Measurements from ENCODE around the gene TSSC4.

Gene TSSC4

DNA sequence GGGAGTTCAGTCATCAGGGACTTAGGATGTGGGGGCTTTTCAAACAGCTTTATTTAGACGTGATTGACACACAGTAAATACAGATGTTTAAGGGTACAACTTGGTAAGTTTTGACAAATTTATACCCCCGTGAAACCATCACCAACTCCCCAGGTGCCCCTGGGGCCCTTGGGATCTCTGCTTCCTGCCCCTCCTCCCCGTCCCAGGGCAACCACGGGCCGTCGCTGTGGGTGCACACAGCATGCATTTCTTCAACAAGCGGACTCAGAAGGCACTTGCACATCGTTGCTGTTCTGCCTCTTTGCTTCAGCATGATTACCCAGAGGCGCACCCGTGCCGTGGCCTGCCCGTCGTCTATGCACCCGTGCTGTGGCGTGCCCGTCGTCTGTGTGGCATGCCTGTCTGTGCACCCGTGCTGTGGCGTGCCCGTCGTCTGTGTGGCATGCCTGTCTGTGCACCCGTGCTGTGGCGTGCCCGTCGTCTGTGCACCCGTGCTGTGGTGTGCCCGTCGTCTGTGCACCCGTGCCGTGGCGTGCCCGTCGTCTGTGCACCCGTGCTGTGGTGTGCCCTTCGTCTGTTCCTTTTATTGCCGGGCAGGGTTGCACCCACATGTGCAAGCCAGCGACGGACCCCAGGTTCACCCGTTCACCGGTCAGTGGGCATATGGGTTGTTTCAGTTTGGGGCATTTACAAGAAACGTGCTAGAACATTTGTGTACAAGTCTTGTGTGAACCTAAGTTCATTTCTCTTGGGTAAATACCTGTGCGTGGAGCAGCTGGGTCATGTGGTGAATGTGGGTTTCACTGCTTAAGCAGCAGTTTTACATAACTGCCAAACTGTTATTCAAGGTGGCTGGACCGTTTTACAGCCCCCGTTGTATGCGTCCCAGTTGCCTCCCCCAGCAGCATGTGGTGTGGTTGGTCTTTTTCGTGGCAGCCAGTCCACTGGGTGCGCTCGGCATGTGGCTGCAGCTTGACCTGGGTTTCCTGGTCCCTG lies 15.1 kb upstream of the TSSC4 start:
- in situ Hi-C loops (cut with MboI; ENCODE audit: low sequenced_read_pairs) = no loop called here

DNA sequence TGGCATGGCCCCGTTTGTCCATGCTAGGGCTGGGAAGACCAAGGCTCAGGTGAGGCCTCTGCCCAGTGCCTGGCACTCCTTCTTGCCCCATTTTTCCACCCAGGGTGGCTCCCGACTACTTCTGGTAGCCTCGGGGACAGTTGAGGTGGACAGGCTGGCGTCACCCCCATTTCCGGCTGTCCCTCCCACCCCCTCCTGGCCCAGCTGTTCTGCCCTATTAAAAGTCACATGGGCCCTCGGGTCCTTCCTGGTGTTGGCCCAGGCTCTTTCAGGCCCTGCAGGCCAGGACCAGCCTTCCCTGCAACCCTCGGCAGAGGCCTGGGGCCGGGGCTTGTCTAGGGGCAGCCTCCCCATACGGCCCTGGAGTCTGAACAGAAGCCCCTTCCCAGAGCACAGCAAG lies 14.0 kb upstream of the TSSC4 start:
- in situ Hi-C loops (cut with MboI; ENCODE audit: low sequenced_read_pairs) = no loop called here

DNA sequence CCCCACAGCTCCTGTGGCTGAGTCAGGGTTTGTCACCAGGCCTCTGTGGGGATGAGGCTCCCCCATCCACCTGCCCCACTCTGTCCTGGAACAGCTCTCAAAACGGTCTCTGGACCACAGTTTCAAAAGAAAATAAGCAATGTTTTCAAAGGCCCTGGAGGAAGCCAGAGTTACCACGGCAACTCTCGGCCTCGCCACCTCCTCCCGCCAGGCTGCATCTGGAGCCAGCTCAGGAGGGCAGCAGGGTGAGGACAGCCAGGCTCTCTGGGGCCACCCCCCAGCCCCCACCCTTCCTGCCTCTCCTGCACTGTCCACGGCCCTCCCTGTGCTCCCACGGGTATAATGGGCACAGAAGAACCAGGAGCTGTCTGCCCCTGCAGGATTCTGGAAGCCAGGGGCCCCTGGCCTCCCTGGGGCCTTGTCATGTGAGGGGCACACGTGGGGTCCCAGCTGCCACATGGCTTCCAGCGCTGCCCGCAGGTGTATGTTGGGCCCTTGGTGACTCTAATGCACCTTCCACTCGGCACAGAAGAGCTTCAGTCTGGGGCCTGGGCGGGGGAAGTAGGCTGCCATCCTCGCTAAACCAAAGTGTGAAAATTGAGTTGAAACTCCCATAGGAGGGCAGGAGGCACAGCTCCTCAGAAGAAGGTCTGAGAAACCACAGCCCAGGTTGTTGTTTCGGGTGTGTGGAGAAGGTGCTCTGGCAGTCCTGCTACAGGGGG lies 13.1 kb upstream of the TSSC4 start:
- in situ Hi-C loops (cut with MboI; ENCODE audit: low sequenced_read_pairs) = no loop called here

DNA sequence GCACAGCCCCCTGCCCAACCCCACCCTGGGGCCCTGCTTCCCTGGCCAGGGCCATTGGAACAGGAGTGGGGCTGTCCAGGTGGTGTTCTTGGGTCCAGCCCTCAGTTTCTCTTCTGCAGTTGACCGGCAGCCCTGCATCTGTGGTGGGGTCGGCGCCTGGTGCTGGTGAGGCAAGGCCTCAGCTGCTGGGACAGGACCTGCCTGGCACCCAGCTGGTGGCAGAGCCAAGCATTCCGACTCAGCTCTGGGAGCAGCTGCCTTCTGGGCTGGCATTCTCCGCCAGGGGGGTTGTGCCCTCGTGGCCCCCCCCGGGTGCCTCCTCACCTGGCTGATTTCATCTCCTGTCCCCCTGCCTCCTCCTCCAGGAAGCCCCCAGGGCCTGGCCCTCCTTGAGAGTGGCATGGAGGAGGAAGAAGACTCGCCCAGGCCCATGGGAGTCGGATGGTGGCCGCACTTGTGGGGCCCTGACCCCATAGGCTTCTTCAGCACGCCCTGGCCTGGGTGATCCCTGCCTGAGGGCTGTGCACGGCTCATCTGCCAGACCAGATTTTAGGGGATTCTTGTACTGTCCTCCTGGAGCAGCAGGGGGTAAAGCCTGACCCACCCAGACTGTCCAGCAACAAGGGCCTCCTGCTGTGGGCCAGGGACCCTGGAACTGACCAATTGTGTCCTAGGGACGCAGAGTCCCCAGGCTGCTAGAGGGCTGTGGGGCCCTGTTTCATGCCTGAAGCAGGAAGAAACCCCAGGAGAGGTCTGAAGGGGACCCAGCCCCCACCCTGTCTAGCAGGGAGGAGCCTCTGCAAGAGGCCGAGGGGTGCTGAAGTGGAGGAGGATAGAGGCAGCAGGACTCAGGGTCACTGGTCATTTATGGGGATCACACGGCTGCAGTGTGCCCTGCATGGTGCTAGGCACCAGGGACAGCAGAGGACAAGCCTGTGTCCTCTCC lies 11.8 kb upstream of the TSSC4 start:
- in situ Hi-C loops (cut with MboI; ENCODE audit: low sequenced_read_pairs) = no loop called here

DNA sequence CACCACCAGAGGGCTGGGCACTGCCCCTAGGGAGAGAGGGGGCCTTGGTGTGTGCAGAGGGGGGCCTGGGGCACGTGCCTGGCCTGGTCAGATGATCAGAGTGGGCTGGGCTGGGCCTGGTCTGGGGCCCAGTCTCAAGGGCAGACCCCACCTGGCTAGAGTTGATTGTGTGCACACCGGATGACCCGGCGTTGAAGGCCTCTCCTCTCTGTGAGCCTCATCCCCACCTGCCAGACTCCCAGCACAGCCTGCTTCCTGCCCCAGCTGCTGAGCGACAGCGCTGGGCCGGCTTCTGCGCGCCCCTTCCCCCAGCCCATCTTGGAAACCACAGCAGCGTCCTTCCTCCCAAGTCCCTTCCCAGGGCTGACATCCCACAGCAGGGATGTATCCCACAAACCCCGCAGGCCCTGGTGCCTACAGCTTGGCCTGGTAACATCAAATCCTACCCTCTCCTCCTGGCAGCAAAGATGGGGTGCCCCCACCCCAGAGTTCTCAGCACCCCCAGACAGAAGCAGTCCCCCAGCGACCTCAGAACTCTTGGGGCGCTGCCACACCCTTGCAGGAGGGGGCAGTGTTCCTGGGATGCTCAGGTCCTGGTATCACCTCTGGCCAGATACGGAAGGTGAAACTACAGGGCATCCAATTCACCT lies 11.0 kb upstream of the TSSC4 start:
- in situ Hi-C loops (cut with MboI; ENCODE audit: low sequenced_read_pairs) = no loop called here

DNA sequence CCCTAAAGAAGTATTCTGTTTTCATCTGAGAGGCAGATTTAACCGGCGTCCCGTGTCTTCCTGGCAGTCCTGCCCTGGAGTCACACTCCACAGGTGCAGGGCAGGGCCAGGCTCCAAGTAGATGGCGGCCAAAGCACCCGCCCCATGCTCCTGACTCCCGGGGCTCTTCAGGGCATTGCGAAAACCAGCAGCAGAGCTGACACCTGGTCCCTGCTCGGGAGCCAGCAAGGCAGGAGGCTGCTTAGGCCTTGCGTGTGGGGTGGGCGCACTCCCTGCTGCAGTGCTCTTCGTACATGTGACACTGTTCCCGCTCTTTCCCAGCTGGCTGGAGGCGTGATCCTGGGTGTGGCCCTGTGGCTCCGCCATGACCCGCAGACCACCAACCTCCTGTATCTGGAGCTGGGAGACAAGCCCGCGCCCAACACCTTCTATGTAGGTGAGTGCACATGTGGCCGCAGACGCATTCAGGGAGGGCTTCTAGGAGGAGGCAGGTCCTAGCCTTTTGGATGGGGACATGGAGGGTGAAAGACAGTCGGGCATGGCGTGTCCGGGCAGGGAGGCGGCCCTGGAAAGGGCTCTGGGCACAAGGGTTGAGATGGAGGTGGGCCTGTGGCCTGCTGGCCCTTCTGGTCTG lies 10.3 kb upstream of the TSSC4 start:
- in situ Hi-C loops (cut with MboI; ENCODE audit: low sequenced_read_pairs) = no loop called here

DNA sequence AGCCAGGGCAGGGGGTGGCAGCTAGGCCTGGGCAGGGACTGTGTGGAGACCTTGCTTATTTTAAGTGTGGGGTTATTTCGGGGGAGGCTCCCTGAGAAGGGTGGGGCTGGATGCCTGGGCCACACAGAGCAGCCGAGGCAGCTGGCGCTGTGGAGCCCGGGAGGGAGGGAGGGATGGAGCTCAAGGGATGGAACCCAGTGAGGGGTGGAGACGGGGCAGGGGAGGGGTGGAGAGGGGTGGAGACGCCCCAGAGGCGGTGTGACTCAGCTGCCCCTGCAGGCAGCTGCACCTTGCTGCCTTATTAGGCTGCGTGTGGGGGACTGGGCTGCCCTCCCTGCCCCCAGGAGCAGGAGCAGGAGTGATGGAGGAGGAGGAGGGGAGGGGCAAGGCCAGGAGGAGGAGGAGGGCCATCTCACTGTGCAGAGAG lies 9.8 kb upstream of the TSSC4 start:
- in situ Hi-C loops (cut with MboI; ENCODE audit: low sequenced_read_pairs) = no loop called here

DNA sequence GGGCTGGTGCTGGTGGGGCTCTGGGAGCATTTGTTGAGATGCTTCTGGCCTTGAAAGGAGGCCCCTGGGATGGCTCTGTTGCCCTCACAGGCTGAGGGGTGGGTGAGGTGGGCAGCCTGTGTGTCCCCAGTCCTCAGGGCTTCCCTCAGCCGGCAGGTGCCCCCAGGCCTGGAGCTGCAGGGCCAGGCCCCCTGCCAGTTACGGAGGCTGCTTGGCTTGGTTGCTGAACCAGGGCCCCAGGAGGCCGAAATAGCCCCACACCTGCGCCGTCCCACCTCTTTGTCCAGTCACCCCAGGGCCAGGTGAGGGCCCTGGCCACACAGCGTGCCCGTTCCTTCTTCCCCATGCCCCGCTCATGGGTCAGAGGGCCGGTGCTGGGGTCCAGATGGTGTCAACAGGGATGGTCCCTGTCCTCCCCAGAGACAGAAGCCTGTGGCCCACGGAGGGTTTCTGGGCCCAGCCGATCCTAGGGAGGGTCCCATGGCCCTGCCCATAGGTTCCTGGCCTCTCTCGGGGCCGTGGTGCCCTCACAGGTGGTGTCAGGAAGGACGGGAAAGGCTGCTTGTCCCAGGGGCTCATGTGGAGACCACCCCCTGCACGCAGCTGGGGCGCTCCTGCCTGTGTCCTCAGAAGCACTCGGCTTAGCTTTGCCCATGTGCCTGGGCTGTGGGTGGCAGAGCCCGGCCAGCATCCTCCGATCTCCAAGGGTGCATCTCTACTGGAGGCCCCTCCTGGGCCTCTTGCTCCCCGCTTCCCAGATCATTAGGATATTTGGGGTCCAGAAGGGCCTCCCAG lies 9.2 kb upstream of the TSSC4 start:
- in situ Hi-C loops (cut with MboI; ENCODE audit: low sequenced_read_pairs) = no loop called here

DNA sequence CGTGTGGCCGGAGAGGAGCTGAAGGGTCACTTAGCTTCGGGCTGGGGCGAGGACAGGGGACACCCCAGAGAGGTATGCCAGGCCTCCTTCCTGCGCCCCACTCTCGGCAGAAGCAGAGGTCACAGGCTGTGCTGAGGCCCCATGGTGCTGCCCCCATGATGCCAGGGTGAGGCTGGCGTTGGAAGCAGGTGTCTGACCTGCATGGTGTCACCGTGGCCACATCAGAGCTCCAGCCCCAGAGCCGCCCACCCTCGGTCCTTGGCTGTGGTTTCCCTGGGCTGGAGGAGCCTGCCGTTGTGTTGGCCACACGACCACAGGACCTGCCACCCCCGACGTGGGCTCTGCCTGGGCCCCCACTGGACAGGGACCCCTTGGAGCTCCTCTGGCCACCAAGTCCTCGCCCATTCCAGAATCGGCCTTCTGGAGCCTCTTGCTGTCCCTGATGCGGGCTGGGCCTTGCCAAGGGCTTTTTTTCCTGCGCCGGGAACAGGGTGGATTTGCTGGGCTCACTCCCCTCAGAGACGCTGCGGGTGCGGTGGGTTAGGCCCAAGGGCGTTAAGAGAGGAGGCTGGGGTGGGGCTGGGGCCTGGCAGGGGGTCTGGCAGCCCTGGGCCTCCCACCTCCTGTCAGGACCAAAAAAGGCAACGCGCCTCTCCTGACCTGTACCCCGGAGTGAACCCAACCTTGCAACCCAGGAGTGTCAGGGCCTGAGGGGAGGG lies 8.2 kb upstream of the TSSC4 start:
- in situ Hi-C loops (cut with MboI; ENCODE audit: low sequenced_read_pairs) = no loop called here

DNA sequence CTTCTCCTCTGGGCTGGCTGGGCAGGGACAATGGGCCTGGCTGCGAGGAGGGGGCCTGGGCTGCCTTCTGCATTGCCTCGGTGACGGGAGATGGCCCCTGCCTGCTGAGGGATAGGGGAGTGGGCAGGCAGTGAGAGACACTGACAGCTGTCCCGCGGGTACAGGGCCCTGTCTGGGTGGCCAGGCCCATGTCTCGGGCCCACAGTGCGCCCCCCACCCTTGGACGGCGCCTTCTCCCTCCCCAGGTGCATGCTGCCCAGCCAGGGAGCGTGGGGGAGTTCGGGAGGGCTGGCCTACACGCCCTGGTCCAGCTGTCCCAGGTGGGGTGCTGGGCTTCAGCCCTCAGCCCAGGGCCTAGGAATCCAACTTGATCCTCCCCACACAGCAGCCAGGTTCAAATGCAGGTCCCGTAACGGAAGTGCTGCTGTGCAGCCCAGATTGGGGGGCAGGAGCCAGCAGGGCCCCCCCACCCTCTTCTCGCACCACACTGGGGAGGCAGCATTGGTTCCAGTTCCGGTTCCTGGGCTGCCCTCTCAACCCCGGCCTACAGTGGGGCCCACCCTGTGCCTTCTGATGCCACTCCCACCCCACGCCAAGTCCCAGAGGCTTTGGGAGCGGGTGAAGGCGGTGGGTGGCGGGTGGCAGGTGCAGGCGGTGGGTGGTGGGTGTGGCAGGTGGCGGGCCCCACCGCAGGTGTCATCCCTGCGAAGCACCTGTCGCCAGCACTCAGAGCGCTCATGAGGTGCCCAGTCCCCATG lies 7.3 kb upstream of the TSSC4 start:
- in situ Hi-C loops (cut with MboI; ENCODE audit: low sequenced_read_pairs) = no loop called here

DNA sequence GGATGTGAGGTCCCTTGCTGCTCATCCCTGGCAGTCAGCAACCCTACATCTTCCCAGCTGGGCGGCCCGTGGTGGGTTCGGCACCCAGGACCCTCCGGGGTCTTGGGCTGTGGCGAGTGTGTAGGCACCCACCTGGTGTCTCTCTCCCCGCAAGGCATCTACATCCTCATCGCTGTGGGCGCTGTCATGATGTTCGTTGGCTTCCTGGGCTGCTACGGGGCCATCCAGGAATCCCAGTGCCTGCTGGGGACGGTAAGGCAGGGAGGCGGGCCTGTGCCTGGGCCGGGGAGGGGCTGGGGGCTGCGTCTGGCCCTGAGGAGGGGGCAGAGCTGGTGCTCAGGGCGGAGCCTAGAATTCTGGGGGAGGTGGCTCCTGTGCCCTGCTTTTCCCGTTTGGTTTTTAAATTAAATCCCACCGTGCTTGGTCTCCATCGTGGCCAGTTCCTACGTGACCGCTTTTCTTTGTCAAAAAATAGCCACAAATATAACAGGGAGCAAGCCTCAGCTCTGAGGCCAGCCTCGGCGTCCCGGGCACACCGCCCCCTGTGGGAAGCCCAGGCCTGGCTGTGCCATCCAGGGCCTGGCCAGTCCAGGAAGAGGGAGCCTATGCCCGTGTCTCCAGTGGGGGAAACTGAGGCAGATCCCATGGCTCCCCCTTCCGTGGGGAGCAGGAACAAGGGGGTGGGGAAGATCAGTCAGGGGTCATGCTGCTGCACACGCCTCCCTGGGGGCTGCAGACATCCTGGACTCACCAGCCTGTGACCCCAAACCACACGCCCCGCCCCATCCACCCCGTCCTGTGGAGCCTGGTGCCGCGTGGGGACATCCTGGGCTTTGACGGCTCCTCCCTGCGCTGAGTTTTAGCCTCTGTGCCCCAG lies 6.4 kb upstream of the TSSC4 start:
- in situ Hi-C loops (cut with MboI; ENCODE audit: low sequenced_read_pairs) = no loop called here

DNA sequence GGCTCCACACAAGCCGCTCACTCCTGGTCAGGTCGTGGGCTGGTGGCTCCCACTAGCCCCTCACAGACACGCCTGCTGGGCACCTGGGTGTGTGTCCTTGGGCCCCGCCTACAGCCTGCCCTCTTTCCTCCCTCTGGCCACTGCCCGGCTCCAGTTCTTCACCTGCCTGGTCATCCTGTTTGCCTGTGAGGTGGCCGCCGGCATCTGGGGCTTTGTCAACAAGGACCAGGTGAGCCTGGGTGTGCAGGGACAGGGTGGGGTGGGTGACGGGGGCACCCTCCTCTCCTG lies 5.8 kb upstream of the TSSC4 start:
- in situ Hi-C loops (cut with MboI; ENCODE audit: low sequenced_read_pairs) = no loop called here

DNA sequence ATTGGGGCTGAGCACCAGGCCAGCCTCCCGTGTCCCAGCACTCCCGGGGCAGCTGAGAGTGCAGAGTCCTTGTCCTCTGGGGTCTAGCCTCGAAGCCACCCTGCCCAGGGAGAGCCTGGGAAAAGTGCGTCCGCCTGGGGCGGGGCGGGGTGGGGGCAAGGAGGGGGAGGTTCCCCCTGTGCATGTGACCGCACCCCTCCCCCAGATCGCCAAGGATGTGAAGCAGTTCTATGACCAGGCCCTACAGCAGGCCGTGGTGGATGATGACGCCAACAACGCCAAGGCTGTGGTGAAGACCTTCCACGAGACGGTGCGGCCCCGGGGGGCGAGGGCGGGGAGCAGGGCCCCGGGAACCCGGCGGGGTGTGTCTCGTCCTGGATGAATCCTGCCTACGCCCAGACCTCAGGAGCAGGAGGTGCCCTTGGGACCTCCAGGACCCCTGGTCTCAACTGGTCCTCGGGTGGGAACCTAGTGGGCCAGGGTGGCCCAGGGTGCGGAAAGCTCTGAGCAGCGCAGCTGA lies 5.3 kb upstream of the TSSC4 start:
- in situ Hi-C loops (cut with MboI; ENCODE audit: low sequenced_read_pairs) = no loop called here

DNA sequence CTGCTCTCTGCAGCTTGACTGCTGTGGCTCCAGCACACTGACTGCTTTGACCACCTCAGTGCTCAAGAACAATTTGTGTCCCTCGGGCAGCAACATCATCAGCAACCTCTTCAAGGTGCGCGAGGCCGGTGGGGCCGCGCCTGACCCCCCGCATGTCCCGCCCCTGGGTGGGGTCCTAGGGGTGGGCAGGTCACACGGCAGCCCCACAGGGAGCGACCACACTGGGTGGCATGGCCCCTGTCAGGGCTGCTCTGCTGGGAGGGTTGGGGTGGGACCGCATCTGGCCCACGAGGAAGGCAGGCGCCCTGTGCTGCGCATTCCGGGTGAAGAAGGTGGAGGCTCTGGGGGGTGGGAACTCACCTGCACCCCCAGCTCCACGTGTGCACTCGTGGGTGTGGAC lies 4.7 kb upstream of the TSSC4 start:
- in situ Hi-C loops (cut with MboI; ENCODE audit: low sequenced_read_pairs) = no loop called here

DNA sequence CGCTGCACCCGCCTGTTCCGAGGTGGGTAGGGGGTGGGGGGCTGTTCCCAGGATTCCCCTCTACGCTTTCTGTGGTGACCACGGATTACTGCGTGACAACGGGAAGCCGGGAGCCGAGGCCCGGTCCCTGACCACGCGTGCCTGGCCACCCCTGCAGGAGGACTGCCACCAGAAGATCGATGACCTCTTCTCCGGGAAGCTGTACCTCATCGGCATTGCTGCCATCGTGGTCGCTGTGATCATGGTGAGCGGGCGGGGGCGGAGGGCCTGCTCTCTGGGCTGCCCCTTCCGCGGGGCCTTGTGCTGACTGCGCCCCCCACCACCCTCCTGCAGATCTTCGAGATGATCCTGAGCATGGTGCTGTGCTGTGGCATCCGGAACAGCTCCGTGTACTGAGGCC lies 4.1 kb upstream of the TSSC4 start:
- in situ Hi-C loops (cut with MboI; ENCODE audit: low sequenced_read_pairs) = no loop called here

DNA sequence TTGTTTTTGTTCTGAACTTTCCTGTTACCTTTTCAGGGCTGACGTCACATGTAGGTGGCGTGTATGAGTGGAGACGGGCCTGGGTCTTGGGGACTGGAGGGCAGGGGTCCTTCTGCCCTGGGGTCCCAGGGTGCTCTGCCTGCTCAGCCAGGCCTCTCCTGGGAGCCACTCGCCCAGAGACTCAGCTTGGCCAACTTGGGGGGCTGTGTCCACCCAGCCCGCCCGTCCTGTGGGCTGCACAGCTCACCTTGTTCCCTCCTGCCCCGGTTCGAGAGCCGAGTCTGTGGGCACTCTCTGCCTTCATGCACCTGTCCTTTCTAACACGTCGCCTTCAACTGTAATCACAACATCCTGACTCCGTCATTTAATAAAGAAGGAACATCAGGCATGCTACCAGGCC lies 3.5 kb upstream of the TSSC4 start:
- in situ Hi-C loops (cut with MboI; ENCODE audit: low sequenced_read_pairs) = no loop called here

Measured in hTERT RPE-1 (cell line).